K562 (cell line): ENCODE data around the gene JAKMIP1. TPM values are rescaled to one million over a fixed set of nuclear protein-coding genes. Genes with fewer than 3 reads are reported as not detected.

Source experiments
- ATAC-seq: fragments of 200-7000 bp; cut with Tn5 transposase; 3 replicates; pipeline ENCODE4 v1.9.1; 2020; ENCODE audit warnings: moderate library complexity
- BruUV-seq: library from RNA; stranded (reverse); fragments of 400-500 nt; replicated peaks from 2 replicates; lab custom pipeline; 2021; lab: Mats Ljungman, UMichigan
- CTCF ChIA-PET: fragments of 300-600 bp; formaldehyde crosslinking; extraction: SDS; loops from one replicate; lab custom pipeline; 2021; ENCODE audit warnings: low intra/inter-chr PET ratio; lab: Yijun Ruan, JAX
- POLR2A ChIA-PET: fragments of 300-600, 350-650 bp; sonication (Branson Sonifier 250); formaldehyde crosslinking; extraction: SDS; loops from one replicate; lab custom pipeline; 2021; ENCODE audit warnings: antibody characterized with exemption, inconsistent platforms; lab: Yijun Ruan, JAX
- DNase-seq, 4 experiments: peaks; one replicate each; pipeline versions ENCODE4 v3.0.0 to v3.0.0-alpha.2; 2011 to 2018; ENCODE audit warnings: low spot score in 3 of 4, mixed read lengths in 3 of 4; ENCODE audit errors: extremely low read depth in 1 of 4
- FAIRE-seq: peaks from 2 replicates; lab custom pipeline; 2011; peaks lifted over from hg19 to GRCh38; lab: Jason Lieb, UNC
- H2AFZ ChIP-seq: 2 replicates; pipeline ENCODE4 v1.6.0; 2011; ENCODE audit warnings: low read depth, low read length, control low read depth, inconsistent platforms
- H3K27ac ChIP-seq: fragments of 200-600 bp; 3 replicates; pipeline ENCODE4 v1.8.0; 2011; ENCODE audit warnings: low read depth, mild to moderate bottlenecking, control low read depth, inconsistent platforms, low read length, moderate library complexity, mixed read lengths; ENCODE audit errors: extremely low read depth
- H3K27me3 ChIP-seq, 2 experiments: fragments of 300-600 bp in 1 of 2; 2 replicates in 1 of 2; 3 replicates in 1 of 2; pipeline versions ENCODE4 v1.6.0 to v1.8.0; 2011; ENCODE audit warnings: inconsistent platforms in 2 of 2, low read length in 2 of 2, mild to moderate bottlenecking in 1 of 2, mixed read lengths in 1 of 2, moderate library complexity in 1 of 2; ENCODE audit not compliant: control insufficient read depth in 2 of 2, insufficient read depth in 2 of 2
- H3K36me3 ChIP-seq: fragments of 300-600 bp; 3 replicates; pipeline ENCODE4 v1.8.0; 2011; ENCODE audit warnings: mild to moderate bottlenecking, low read length, inconsistent platforms; ENCODE audit not compliant: control insufficient read depth, insufficient read depth
- H3K4me1 ChIP-seq, 2 experiments: fragments of 200-600 bp in 1 of 2; replicated peaks in 1 of 2; 2 replicates in 1 of 2; 3 replicates in 1 of 2; pipeline versions ENCODE4 v1.5.1 to v1.8.0; 2011; ENCODE audit warnings: inconsistent platforms in 2 of 2, low read length in 2 of 2, mild to moderate bottlenecking in 1 of 2, mixed read lengths in 1 of 2, moderate library complexity in 1 of 2; ENCODE audit not compliant: control insufficient read depth in 2 of 2, insufficient read depth in 2 of 2
- H3K4me2 ChIP-seq: 2 replicates; pipeline ENCODE4 v1.6.1; 2011; ENCODE audit warnings: low read length, control low read depth, inconsistent platforms, mixed read lengths; ENCODE audit not compliant: insufficient read depth
- H3K4me3 ChIP-seq: fragments of 200-600 bp; sonication (generic), shearing (Covaris generic); 2 replicates; pipeline ENCODE4 v1.5.1; 2016; ENCODE audit warnings: control low read depth, inconsistent platforms
- H3K79me2 ChIP-seq: fragments of 200-600 bp; 3 replicates; pipeline ENCODE4 v1.8.0; 2011; ENCODE audit warnings: low read length, inconsistent platforms; ENCODE audit not compliant: control insufficient read depth, insufficient read depth
- H3K9ac ChIP-seq, 2 experiments: 2 replicates each; pipeline versions ENCODE4 v1.6.0 to v1.6.1; 2011; ENCODE audit warnings: low read depth in 2 of 2, low read length in 2 of 2, control low read depth in 1 of 2, inconsistent platforms in 1 of 2, mild to moderate bottlenecking in 1 of 2, mixed read lengths in 1 of 2; ENCODE audit not compliant: insufficient read depth in 1 of 2
- H3K9me1 ChIP-seq: one replicate; pipeline ENCODE4 v1.6.0; 2011; ENCODE audit warnings: inconsistent platforms, mild to moderate bottlenecking, low read length, moderate library complexity; ENCODE audit not compliant: control insufficient read depth, insufficient read depth
- H3K9me3 ChIP-seq: replicated peaks from 2 replicates; pipeline ENCODE4 v1.5.1; 2011; ENCODE audit warnings: low read depth, low read length, inconsistent platforms; ENCODE audit not compliant: control insufficient read depth, insufficient read depth
- H4K20me1 ChIP-seq: replicated peaks from 2 replicates; pipeline ENCODE4 v1.6.1; 2011; ENCODE audit warnings: low read length, inconsistent platforms, mixed read lengths; ENCODE audit not compliant: control insufficient read depth, insufficient read depth
- EGR1 ChIP-seq: fragments of 450-650 bp; conservative IDR thresholded peaks from 2 replicates; pipeline ENCODE4 v1.6.1; 2017; ENCODE audit warnings: mild to moderate bottlenecking
- IRF2 ChIP-seq: sonication (generic); formaldehyde crosslinking; IDR thresholded peaks from 2 replicates; pipeline ENCODE4 v1.8.1; 2022; ENCODE audit warnings: mild to moderate bottlenecking, missing genetic modification reagents
- LEF1 ChIP-seq: fragments of 450-650 bp; IDR thresholded peaks from 2 replicates; pipeline ENCODE4 v1.6.1; 2016; ENCODE audit warnings: mild to moderate bottlenecking
- NR2C1 ChIP-seq, 2 experiments: fragments of 450-650 bp; IDR thresholded peaks; 2 replicates each; pipeline ENCODE4 v1.6.1; 2017; ENCODE audit warnings: mild to moderate bottlenecking in 2 of 2, antibody characterized with exemption in 1 of 2, inconsistent platforms in 1 of 2, missing compliant biosample characterization in 1 of 2, missing genetic modification characterization in 1 of 2
- SETDB1 ChIP-seq: IDR thresholded peaks from one replicate; pipeline ENCODE4 v1.6.1; 2012; ENCODE audit warnings: low read length, control low read depth, inconsistent platforms
- YBX1 ChIP-seq: fragments of 450-650 bp; IDR thresholded peaks from 2 replicates; pipeline ENCODE4 v1.7.1; 2016; ENCODE audit warnings: mild to moderate bottlenecking
- ZNF507 ChIP-seq: conservative IDR thresholded peaks from 2 replicates; pipeline ENCODE4 v1.6.1; 2017; ENCODE audit warnings: missing genetic modification characterization, missing compliant biosample characterization
- WGBS: fragments of 100-300 bp; shearing (Covaris generic); methylation state at CpG from one replicate; pipeline ENCODE4 v1.1.6; 2016; ENCODE audit warnings: low coverage, mixed read lengths; ENCODE audit not compliant: insufficient coverage; ENCODE audit errors: missing lambda C conversion rate; 5-methylcytosine and 5-hydroxymethylcytosine counted together
- in situ Hi-C: fragments of 300-500 bp; cut with MboI; formaldehyde crosslinking; loops from 4 replicates; pipeline ENCODE4 v1.15.0; 2018; ENCODE audit warnings: inconsistent platforms, mixed read lengths
- intact Hi-C: fragments of 100-400 bp; cut with micrococcal nuclease; formaldehyde crosslinking; loops from 2 replicates; pipeline ENCODE4 v1.14.2; 2022
- polyA plus RNA-seq, 8 experiments: library from polyadenylated mRNA; depleted of rRNA in 4 of 8; stranded (reverse) in 5 of 8; unstranded in 3 of 8; fragments of >200 nt; fragmentation: Nextera tagmentation in 2 of 8; fragmentation: Illumina TruSeq in 1 of 8; extraction: Ambion mirVana in 2 of 8; extraction: Trizol in 1 of 8; gene quantifications; 2 replicates each; pipeline versions ENCODE4 v1.2.1 to v1.2.3, GENCODE V29; 2011 to 2014; ENCODE audit warnings: inconsistent platforms in 1 of 8, missing spikeins in 1 of 8
- total RNA-seq, 7 experiments: library from RNA; depleted of rRNA in 6 of 7; stranded (reverse); fragments of >200 nt in 6 of 7; fragmentation: Illumina TruSeq in 2 of 7; extraction: Trizol in 2 of 7; gene quantifications; 2 replicates each; pipeline versions ENCODE4 v1.2.1 to v1.2.3, GENCODE V29; 2011 to 2021; ENCODE audit warnings: low replicate concordance in 1 of 7
- TF ChIP-seq, protein P1 (sequence below): sonication (generic); formaldehyde crosslinking; IDR thresholded peaks from 2 replicates; pipeline ENCODE4 v1.5.0; 2020; ENCODE audit warnings: missing genetic modification reagents

The JAKMIP1 gene
- total and polyA plus RNA-seq, 9 of the 15 experiments (the other 6 are each of a cell fraction or from before 2014, with no cell fraction given): not detected

DNA sequence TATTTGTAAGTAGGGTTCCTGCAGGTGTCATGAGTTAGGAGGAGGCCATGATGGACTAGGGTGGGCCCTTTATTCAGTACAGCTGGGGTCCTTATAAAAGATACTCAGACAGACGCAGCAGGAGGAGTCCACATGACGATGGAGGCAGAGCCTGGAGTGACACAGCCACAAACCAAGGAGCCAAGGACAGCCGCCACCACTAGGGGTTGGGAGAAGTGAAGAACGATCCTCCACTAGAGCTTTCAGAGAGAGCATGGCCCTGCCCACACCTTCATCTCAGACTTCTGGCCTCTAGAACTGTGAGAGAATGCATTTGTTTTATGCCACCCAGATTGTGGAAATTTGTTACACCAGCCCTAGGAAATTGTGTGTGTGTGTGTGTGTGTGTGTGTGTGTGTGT, 31.1 kb downstream of the JAKMIP1 start:
- ChIA-PET CTCF (no interaction called here), POLR2A (no interaction called here)
- H3K9me3 ChIP-seq: no peaks in the 10 kb centered on the region
- H3K27me3 ChIP-seq: no peaks in the 10 kb centered on the region
- H3K36me3 ChIP-seq: no peaks in the 10 kb centered on the region
- H3K27ac ChIP-seq: no peak overlapping the region
- H3K9me1 ChIP-seq: no peaks in the 10 kb centered on the region
- H3K4me1 ChIP-seq: no peaks in the 10 kb centered on the region
- no TSS peak for BruUV-seq
- no peak overlapping the region for H3K4me2 ChIP-seq
- H4K20me1 ChIP-seq: no peaks in the 10 kb centered on the region
- intact Hi-C loops: no loop called here
- no peaks in the 10 kb centered on the region for H3K79me2 ChIP-seq
- TF ChIP-seq NR2C1 (IDR thresholded peaks at IDR 0.05) (no peak), NR2C1 (tag; IDR thresholded peaks at IDR 0.05) (no peak), ZNF507 (tag) (no peak), LEF1 (no peak), EGR1 (no peak), IRF2 (CRISPR knock-in tag) (no peak), YBX1 (no peak), SETDB1 (no peak)
- TF ChIP-seq, protein P1, sequence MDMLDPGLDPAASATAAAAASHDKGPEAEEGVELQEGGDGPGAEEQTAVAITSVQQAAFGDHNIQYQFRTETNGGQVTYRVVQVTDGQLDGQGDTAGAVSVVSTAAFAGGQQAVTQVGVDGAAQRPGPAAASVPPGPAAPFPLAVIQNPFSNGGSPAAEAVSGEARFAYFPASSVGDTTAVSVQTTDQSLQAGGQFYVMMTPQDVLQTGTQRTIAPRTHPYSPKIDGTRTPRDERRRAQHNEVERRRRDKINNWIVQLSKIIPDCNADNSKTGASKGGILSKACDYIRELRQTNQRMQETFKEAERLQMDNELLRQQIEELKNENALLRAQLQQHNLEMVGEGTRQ (CRISPR knock-in tag): no peak
- DNase-seq (no peak), ATAC-seq (no peak), FAIRE-seq (no peak)
- H3K4me3 ChIP-seq: no peak overlapping the region
- in situ Hi-C loops: no loop called here
- no peak overlapping the region for H2AFZ ChIP-seq
- no peak overlapping the region for H3K9ac ChIP-seq
- WGBS: 2% methylated on average over 4 of the region's 4 CpGs
